PFSK-1 (cell line): ENCODE measurements around the gene NELFCD.

Experiments used
- FOXP2 ChIP-seq: optimal IDR thresholded peaks from 2 replicates; pipeline ENCODE3; 2011; ENCODE audit warnings: borderline replicate concordance, control low read depth, inconsistent platforms; ENCODE audit not compliant: insufficient read depth; ENCODE audit errors: extremely low read length, extremely low read depth
- POLR2AphosphoS5 ChIP-seq: IDR thresholded peaks from 2 replicates; pipeline ENCODE4 v1.6.1; 2012; ENCODE audit warnings: low read depth, mild to moderate bottlenecking, control low read depth, low read length, moderate library complexity
- SIN3A ChIP-seq: IDR thresholded peaks from 2 replicates; pipeline ENCODE4 v1.6.1; 2012; ENCODE audit warnings: mild to moderate bottlenecking, low read length, moderate library complexity, borderline replicate concordance; ENCODE audit not compliant: insufficient read depth
- TAF1 ChIP-seq: IDR thresholded peaks from 2 replicates; pipeline ENCODE4 v1.6.1; 2012; ENCODE audit warnings: low read length, control low read depth, borderline replicate concordance; ENCODE audit not compliant: insufficient read depth
- TF ChIP-seq, protein P1 (sequence below), 2 experiments: IDR thresholded peaks; 2 replicates each; pipeline versions ENCODE4 v1.6.1 to v1.8.0; 2011 to 2012; ENCODE audit warnings: low read depth in 2 of 2, low read length in 2 of 2, control low read depth in 1 of 2, inconsistent platforms in 1 of 2, mild to moderate bottlenecking in 1 of 2, moderate library complexity in 1 of 2; ENCODE audit not compliant: insufficient read depth in 1 of 2

The NELFCD gene

DNA sequence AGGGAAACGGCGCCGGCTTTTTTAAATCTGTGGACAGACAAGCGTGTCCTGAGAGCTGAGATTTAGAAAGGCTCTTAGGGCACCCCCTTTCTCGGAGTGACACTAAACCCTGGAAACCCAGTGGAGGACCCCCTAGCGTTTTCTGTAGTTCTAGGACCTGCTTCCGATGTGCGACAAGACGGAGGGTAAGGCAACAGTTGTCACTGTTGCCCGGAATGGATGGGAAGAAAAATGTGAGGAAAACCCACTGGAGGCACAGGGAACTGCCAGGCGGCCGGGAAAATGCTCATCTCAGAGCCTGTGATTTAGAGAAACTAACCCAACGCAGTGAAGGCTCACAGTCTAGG, 51.6 kb downstream of the NELFCD start:
- TF ChIP-seq POLR2AphosphoS5 (no peak), TAF1 (no peak), FOXP2 (no peak), SIN3A (no peak)
- TF ChIP-seq, protein P1, sequence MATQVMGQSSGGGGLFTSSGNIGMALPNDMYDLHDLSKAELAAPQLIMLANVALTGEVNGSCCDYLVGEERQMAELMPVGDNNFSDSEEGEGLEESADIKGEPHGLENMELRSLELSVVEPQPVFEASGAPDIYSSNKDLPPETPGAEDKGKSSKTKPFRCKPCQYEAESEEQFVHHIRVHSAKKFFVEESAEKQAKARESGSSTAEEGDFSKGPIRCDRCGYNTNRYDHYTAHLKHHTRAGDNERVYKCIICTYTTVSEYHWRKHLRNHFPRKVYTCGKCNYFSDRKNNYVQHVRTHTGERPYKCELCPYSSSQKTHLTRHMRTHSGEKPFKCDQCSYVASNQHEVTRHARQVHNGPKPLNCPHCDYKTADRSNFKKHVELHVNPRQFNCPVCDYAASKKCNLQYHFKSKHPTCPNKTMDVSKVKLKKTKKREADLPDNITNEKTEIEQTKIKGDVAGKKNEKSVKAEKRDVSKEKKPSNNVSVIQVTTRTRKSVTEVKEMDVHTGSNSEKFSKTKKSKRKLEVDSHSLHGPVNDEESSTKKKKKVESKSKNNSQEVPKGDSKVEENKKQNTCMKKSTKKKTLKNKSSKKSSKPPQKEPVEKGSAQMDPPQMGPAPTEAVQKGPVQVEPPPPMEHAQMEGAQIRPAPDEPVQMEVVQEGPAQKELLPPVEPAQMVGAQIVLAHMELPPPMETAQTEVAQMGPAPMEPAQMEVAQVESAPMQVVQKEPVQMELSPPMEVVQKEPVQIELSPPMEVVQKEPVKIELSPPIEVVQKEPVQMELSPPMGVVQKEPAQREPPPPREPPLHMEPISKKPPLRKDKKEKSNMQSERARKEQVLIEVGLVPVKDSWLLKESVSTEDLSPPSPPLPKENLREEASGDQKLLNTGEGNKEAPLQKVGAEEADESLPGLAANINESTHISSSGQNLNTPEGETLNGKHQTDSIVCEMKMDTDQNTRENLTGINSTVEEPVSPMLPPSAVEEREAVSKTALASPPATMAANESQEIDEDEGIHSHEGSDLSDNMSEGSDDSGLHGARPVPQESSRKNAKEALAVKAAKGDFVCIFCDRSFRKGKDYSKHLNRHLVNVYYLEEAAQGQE (IDR thresholded peaks at IDR 0.05; ENCODE audit: insufficient read depth in 1 of 2, low read depth in 2 of 2, low read length in 2 of 2): no peak

DNA sequence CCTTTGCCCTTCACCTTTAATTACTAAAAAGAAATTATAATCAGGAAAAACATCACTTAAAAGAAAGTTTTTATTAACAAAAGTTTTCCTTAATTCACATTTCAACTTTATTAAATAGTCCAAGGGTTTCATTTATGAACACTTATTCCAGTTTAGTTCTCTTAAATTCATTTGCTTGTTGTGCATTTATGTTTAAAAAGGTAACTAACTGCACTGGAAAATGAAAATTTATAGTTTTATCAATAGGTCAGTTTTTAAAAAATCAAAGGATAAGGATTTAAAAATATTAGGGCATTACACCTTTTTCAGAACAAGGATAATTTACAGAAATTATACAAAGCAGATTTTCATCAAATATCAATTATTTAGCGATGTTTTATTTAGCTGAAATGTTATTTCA, 52.0 kb downstream of the NELFCD start:
- TF ChIP-seq FOXP2 (no peak), SIN3A (no peak), TAF1 (no peak), POLR2AphosphoS5 (no peak)
- TF ChIP-seq, protein P1 (IDR thresholded peaks at IDR 0.05; ENCODE audit: insufficient read depth in 1 of 2, low read depth in 2 of 2, low read length in 2 of 2): no peak

DNA sequence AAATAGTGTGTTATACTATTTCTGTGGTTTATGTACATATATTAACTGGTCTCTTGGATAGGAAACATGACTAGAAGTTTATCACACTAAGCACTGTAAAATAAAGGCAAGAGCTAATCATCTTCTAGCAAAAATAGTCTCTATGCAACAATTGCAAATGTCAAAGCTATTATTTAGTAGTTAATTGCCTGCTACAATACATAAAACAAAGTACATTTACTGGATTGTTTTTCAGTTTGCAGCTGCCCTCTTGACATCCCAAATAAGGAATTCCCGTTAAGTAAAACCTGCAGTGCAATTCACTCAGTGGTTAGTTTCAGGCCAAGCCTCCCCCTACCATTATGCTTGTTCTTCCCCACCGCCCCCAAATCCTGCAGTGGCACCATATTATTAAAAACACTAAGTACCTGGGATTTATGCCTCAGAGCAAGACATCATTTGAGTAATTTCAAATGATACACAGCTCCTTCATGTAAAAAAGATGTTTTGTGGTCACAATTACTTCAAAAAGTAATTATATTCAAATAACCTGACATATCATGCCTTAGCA, 52.6 kb downstream of the NELFCD start:
- no peak for TF ChIP-seq FOXP2

DNA sequence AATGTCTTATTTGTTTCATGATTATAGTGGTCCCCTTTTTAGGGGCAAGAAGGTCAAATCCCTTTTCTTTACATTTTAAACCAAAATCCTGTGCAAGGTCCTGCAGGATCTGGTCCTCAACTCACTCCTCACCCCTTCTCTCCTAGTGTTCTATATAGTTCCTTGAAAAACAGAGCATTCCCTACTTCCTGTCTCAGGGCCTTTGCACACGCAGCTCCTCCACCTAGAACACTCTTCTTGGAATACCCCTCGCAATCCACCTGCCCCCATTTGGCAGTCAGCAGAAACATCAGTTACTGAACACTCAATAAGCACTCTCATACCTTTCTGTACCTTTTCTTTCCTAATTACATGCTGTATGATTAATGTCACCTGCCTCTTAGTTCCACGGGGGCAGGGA, 54.3 kb downstream of the NELFCD start:
- no peak for TF ChIP-seq TAF1
- no peak for TF ChIP-seq SIN3A
- no peak for TF ChIP-seq FOXP2
- no peak for TF ChIP-seq POLR2AphosphoS5
- TF ChIP-seq, protein P1 (IDR thresholded peaks at IDR 0.05; ENCODE audit: insufficient read depth in 1 of 2, low read depth in 2 of 2, low read length in 2 of 2): no peak

DNA sequence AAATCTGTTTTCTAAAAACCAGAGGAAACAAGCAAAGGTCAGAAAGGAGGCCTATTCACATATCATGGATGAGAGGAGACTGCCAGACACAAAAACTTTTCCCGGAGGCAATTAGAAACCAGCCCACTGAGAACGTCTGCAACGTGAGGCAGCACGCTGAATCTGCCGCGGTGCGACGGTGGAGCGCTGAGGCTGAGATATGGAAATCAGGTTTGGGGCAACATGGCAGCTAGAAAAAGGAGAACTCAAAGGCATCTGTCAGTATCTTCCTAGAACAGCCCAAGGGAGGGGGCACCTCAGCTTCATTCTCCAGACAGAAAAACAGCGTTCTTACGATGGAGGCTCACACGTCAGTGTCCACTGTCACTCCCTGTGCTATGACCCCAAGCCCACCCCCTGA, 56.3 kb downstream of the NELFCD start:
- TF ChIP-seq, protein P1 (IDR thresholded peaks at IDR 0.05; ENCODE audit: insufficient read depth in 1 of 2, low read depth in 2 of 2, low read length in 2 of 2): no peak
- TF ChIP-seq POLR2AphosphoS5: no peak
- TF ChIP-seq SIN3A: no peak
- no peak for TF ChIP-seq FOXP2
- no peak for TF ChIP-seq TAF1
